NCI-H1092 treated with DMSO at 0.1 percent for 48 hours (cell line): Measurements from ENCODE around the gene SPTLC3.
A peak's percentile ranks its signal among the peaks of the same experiment; 100 is the strongest.
"Not testable (repeated sequence)": the region's sequence is repeated elsewhere in the genome, so short reads cannot be mapped to it uniquely, and the experiment has no call there.

Experiments
- DNase-seq: peaks from one replicate; lab custom pipeline; 2025; lab: John Stamatoyannopoulos, UW

Gene SPTLC3

DNA sequence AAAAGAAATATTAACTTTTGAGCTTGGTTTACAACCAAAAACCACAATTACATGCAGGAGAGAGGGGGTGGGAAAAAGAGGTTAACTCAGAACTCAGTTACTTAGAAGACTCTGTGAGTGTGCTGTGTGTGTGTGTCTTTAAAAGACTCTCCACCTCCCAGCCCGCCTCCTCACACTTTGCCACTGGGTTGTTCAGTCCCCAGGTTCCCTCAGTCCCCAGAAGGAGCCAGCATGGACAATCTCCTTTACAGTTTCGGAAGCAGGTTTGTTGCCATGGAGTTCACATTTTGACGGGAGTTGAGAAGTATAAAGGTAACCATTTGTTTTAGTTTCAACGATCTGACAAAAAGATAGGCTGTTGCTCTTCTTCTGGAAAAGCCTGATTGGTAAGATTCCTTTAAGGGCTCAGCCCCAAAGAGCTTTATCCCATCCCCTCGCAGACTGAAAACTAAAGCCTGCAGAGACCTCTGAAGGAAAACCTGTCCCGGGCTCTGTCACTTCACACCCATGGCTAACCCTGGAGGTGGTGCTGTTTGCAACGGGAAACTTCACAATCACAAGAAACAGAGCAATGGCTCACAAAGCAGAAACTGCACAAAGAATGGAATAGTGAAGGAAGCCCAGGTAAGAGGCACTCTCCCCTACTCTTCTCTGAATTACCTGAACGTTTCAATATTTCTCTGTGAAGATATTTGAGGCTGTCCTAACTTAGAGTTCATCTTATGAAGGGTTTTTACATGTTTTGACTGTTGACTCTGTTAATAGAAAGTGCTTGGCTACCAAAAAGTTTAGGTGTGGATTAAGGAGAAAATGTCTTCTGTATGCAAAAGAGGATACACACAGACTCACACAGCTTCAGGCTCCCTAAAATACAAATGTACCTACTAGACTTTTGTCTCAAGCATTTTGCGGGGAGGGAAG, at the start of gene SPTLC3:
Gene SPTLC3, plus strand, starts transcription at position 212 of the 921 bp plus-strand sequence. Its CDS starts 296 bp downstream, at position 508.
- no peak for DNase-seq

DNA sequence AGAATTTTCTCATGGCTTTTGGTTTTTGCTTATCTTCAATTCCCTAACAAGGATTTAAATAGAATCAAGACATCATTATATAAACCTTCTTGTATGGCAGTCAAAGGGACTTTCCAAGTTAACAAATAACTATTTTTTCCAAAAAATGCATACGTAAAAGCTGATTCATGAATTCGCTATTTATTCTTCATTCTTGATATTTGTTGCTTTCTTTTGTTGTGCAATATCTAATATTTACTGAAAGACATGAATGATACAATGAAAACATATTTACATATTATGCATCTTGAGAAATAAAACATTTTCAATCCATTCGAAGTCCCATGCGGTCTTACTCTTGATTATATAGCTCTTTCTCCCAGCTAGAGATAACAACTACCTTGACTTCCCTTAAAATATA, 47.0 kb upstream of the SPTLC3 start:
- DNase-seq = no peak

- no peak for DNase-seq
Observed at GRCh38 chr20:12962895-12963294, 45.9 kb upstream of the SPTLC3 start.

DNA sequence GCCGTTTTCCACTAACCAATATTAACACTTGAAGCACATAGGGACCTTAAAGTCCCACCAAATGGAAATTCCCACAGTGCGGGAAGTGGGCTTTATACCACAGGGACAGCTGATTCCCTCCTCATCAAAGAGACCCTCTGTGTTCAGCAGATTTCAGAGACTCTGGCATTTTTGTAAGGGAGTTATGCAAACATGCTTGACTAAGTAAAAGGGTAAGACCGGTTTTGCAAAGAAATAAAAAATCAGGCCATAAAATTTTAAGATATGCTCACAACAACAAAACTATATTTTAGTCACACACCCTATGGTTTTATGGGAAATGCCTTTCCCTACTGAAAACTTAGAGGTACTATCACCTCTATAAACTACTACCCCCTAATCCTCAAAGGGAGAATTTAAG, 45.4 kb upstream of the SPTLC3 start:
- DNase-seq = no peak

DNA sequence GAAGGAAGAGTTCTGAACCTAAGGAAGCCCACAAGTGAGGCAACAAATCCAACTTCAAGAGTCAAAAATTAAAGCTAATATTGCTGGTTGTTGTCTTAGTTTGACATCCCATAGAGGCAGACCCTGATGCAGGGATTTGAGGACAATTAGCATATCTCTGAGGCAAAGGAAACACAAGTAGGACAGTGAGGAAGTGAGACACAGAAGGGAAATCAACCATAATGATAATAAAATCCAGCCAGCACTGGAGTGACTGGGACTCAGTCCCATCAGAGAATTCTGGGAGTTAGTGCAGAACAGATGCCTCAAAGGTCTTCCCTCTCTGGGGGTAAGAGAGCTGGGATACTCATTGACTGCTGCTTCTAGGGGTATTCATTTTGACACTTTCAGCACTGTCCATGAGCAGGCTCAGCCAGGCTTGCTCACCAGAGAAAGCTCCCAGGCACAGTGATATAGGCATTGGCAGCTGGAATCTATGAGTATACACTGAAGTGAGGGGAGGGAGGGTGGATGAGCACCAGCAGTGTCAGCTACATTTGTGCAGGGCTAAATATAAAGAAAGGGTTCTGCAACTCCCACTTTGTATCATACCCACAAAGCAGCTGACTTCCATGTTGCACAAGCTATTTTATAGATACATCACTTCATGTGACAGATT, 43.4 kb upstream of the SPTLC3 start:
- DNase-seq = no peak

DNA sequence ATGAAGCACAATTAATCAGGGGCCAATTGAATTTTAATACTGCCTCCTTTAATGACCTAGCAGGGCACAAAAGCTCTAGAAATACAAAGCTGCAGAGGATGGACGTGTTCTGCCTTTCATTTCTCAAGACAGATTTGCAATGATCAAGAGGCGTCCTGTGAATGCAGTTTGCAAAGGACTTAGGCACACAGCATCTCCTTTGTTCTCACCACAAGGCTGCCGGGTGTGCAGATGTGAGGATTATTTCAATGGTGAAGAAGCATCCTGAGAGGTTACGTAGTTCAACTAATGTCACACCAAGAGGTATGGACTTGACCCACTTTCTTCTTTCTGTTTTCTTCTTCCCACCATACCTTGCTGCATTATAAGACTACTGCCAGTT, 42.9 kb upstream of the SPTLC3 start:
- DNase-seq = no peak

DNA sequence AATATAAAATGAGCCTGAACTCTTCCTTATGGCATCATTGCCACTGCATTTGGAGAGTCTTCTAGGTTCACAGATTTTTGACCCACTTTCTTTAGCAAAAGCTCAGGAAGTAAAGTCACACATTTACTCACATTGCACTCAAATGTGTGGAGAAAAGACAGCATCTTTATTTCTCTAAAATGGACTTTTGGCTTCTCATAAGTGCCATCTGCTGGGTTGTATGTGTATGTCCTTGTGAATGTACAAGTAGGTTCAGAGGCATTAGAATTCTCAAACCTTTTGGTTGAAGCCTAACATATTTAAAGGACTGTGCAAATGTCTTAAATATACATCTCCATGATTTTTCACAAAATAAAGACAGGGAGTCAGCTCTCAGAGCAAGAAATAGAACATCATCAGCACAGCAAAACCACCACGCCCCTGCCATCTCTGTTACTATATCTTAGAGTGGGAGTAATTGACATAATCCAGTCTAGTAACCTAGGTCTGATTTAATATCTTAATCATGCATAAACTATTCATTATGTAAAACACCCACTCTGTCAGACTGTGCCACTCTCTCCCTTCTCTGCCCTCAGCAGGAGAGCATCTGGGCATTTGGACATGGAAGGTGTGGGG, 42.2 kb upstream of the SPTLC3 start:
- peak; percentile 13 for DNase-seq

DNA sequence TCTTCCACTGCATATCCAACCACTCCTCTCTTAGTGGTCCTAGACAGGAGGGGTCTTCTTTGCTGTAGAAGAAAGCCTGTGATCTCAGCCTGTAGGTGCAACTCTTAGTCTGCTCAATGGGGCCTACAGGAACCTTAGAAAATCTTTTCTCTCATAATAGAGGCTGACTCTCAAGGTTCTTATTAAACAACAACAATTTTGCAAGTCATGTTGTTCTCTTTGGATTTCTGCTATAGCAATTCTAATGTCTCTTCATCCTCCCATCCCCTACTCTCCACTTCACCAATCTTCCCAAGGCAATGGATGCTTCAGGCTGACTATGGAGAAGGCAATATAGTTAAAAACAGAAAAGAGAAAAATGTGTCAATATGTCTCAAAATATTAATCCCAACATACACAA, 40.8 kb upstream of the SPTLC3 start:
- no peak for DNase-seq

- no peak for DNase-seq
Observed at GRCh38 chr20:12968472-12968871, 40.3 kb upstream of the SPTLC3 start.

GRCh38 chr20:12969071-12969669, 39.6 kb upstream of the SPTLC3 start:
- no peak for DNase-seq

DNA sequence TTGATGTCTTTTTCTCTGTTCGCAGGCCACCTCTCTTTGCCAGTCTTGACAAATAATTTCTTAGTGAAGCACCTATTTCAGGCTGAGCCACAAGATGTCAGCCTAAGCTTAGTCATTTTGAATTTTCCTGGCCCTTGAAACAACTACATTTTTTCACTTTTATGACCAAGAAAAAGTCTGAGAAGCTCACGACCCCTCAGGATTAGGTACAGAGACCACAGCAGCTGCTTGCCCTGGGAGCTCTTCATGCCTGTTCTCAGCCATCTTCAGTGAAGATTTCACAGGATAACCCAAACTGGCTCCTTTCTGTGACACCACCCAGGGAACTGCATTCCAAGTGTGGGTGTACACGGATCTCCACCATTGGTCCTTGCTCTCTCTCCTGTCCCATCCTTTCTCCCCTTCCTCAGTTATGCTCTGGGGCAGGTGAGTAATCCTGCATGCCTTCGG, 38.4 kb upstream of the SPTLC3 start:
- DNase-seq = peak; percentile 5

- no peak for DNase-seq
Observed at GRCh38 chr20:12975833-12976608, 32.8 kb upstream of the SPTLC3 start.

GRCh38 chr20:12976720-12977309, 32.0 kb upstream of the SPTLC3 start:
- no peak for DNase-seq

GRCh38 chr20:12977328-12978125, 31.2 kb upstream of the SPTLC3 start:
- no peak for DNase-seq

DNA sequence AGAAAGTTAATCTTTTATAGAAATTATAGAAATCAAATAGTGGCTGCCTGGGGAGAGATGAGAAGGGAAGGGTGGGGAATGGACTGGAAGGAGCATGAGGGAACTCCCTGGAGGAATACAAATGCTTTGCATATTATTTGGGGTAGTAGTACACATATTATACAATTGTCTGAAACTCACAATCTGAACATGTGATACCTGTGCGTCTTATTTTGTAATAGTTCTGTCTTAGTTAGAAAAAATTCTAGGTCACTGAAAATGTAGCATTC, 30.7 kb upstream of the SPTLC3 start:
- DNase-seq = no peak

DNA sequence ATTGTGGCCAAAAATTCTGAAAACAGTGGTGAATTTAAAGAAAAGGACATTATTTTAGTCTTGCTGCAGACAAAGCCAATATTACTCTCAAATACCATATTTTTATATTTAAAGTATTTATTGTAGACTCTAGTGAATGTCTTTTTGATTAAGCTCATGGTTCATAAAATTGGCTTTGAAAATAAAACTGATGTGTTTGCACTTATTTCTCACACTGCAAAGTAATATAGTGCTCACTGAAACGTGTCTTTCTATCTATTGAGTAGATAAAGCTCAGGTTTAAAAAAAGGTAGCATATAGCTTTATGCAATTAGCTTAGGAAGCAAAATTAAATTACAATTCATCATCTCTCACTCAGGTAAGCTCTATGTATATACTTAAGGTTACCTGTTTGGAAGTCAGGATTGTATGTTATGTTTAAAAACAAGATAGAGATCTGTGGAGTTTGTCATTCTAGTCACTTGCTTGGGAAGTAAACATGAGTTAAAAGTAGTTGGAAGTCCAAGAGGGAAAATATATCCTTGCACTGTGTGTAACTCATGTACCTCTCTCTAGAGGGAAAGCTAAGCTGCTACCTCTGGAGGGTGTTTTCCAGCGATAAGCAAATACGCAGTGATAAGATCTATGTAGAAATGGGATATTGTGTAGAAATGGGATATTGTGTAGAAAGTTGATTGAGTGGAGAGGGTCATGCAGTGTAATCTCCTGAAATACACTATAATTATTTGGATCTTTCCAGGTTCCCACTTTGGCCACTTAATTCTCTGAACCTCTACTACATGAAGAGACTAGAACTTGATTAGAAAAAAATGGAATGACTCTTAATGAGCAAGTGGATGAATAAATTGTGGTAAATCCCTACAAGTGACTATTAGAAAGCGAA, 29.9 kb upstream of the SPTLC3 start:
- DNase-seq = no peak

DNA sequence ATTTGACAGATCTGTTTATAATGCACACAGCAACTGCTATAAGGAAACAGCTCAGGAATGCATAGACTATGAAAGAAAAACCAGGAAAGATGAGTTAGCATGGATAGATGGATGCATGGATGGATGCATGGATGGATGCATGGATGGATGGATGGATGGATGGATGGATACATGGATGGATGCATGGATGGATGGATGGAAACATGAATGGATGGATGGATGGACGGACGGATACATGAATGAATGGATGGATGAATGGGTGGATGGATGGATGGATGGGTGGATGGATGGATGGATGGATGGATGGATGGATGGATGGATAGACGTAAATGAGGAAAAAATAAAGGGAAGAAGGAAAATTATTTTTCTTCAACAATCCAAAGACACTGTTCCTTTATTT, 29.1 kb upstream of the SPTLC3 start:
- DNase-seq = not testable (repeated sequence)

DNA sequence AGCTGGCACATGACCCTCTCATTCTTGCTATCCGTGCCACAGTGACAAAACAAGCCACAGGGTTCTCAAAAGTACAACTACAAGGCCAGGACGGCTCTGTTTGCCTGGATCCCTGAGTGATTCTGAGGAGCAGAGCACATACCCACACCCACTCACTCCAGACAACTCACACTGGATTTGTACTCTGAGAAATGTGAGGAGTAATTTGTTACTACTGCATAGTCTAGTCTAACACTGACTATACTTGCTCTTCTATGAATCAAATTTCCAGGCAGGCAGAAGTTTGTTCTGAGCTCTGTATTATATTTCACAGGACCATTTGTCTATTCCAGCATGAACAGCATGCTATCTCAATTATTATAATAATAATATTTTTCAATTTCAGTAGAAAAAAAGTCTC, 26.7 kb upstream of the SPTLC3 start:
- no peak for DNase-seq

DNA sequence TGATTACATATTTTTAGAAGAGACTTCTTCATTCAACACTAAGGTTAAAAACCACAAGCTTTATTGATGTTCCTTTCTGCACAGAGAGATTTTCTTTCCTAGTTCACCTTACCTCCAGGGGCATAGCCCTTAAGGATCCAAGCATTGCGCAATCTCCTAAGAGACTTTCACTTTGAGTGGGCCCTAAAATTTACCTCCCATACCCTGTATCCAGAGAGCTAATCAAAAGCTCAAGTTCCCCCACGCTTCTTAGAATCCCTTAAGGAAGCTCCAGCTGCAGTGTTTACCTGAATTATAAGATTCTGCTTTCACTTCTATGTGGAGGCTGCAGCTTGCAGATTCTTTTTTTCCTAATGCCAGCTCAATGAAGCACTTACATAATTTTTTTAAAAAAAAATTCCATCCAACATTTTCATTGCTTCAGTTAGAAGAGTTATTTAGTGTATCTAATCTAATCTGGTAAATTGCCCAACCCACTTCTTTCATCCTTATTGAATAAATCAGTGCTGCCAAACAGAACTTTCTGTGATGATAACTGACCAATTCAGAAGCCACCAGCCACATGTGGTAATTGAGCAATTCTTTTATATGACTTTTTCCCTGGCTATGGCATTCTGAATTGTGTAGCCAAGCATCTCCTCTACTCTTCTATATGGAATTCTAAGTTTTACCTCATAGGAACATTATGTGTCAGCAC, 24.6 kb upstream of the SPTLC3 start:
- DNase-seq = no peak
